ENCODE data around the gene STBD1.

DNA sequence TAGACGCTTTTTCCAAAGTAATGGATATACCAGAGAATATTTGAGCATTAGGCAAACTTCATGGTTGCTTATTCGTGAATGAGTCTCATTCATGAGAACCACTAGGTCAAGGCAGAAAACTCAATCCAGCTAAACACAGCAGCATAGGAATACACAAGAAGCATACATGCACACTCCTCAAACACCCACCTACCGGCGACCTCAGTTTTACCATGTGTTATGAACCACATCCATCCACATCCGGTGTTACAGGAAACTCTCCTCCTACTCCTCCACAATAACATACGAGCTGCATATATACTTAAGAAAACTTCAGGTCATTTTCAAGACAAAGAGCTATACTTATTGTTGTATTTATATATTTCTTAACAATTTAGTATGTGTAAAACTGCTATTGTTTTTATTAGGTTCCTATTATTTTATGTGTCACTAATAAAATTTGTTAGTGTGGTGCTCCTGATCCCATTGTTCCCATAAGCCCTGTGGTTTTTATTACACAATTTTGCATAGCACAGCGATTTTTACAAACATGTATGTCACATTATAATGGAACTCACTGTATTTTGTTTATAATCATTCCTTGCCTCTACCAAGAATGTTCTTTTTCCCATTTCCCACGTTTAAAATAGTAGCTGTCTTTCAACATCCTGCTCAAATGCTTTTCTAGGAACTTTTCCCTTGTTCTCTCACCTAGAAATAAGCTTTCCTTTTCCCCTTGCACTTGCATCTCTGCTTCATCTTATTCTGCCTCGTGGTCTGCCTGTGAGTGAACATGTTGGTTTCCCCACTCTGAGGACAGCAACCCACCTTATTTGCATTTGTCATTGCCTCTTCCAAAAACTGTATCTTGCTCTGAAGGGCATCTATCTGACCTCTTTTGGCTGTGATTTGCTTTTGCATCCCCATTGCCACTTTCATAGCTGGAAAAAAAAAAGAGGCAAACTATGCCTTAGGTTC is 48.3 kb downstream of the STBD1 start:
- TF ChIP-seq, protein P1, sequence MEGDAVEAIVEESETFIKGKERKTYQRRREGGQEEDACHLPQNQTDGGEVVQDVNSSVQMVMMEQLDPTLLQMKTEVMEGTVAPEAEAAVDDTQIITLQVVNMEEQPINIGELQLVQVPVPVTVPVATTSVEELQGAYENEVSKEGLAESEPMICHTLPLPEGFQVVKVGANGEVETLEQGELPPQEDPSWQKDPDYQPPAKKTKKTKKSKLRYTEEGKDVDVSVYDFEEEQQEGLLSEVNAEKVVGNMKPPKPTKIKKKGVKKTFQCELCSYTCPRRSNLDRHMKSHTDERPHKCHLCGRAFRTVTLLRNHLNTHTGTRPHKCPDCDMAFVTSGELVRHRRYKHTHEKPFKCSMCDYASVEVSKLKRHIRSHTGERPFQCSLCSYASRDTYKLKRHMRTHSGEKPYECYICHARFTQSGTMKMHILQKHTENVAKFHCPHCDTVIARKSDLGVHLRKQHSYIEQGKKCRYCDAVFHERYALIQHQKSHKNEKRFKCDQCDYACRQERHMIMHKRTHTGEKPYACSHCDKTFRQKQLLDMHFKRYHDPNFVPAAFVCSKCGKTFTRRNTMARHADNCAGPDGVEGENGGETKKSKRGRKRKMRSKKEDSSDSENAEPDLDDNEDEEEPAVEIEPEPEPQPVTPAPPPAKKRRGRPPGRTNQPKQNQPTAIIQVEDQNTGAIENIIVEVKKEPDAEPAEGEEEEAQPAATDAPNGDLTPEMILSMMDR (IDR thresholded peaks at IDR 0.05; ENCODE audit: low read length): no peak
- no peak for TF ChIP-seq EZH2 (optimal IDR thresholded peaks at IDR 0.05; ENCODE audit: low read depth, low read length)
